Measurements from ENCODE around the gene FCRL2. TPM values are rescaled to one million over a fixed set of nuclear protein-coding genes. Genes with fewer than 3 reads are reported as not detected.

The FCRL2 gene
- total and polyA plus RNA-seq, 2 experiments from 2014 or later: not detected

GRCh38 chr1:157775101-157775870 lies 1.6 kb downstream of the FCRL2 start (continued):
- no peak for TF ChIP-seq EZH2phosphoT487 (IDR thresholded peaks at IDR 0.05; ENCODE audit: unreplicated experiment)

- H3K4me1 Mint-ChIP-seq: peaks cover 6% of the 10 kb centered on the region; the same call in 2 of the 3 replicates
- 0 out of 2 replicates have a peak overlapping the region, but pooled peaks have one; percentile 5 for H2AFZ ChIP-seq
- no peak for ATAC-seq
- peaks cover 5% of the 10 kb centered on the region for H3K27me3 Mint-ChIP-seq (ENCODE audit: insufficient read depth, low read depth, poor library complexity)
- H3K4me1 ChIP-seq (ENCODE audit: insufficient read depth): no peaks in the 10 kb centered on the region
- no peaks in the 10 kb centered on the region; the same call in 1 of the 2 replicates for H3K9me2 ChIP-seq (ENCODE audit: insufficient read depth)
- H3F3A ChIP-seq (replicated peaks; ENCODE audit: low read depth): no peaks in the 10 kb centered on the region
- H4K20me1 ChIP-seq (replicated peaks; ENCODE audit: insufficient read depth): no peaks in the 10 kb centered on the region
- no peak overlapping the region for H3K4me2 ChIP-seq
- H3K9me3 Mint-ChIP-seq: no peaks in the 10 kb centered on the region
- no peak overlapping the region for H3K27ac ChIP-seq (ENCODE audit: low read depth)
- no peaks in the 10 kb centered on the region for H3K36me3 ChIP-seq (ENCODE audit: insufficient read depth)
- H3K4me3 ChIP-seq: no peak overlapping the region
- H3K27ac Mint-ChIP-seq: no peak overlapping the region
- no peaks in the 10 kb centered on the region for H3K79me2 ChIP-seq (replicated peaks; ENCODE audit: insufficient read depth)
- H3K27me3 ChIP-seq (ENCODE audit: insufficient read depth): no peaks in the 10 kb centered on the region
- DNase-seq (ENCODE audit: low spot score): no peak
- no peaks in the 10 kb centered on the region for H3K36me3 Mint-ChIP-seq (ENCODE audit: low read depth)
- no peak overlapping the region for H3K4me3 Mint-ChIP-seq
- TF ChIP-seq EZH2 (IDR thresholded peaks at IDR 0.05; ENCODE audit: low read depth, unreplicated experiment) (no peak), REST (IDR thresholded peaks at IDR 0.05; ENCODE audit: unreplicated experiment) (no peak), STAT1 (IDR thresholded peaks at IDR 0.05; ENCODE audit: unreplicated experiment) (no peak), ZNF114 (CRISPR knock-in tag; IDR thresholded peaks at IDR 0.05) (no peak), POLR2AphosphoS5 (IDR thresholded peaks at IDR 0.05; ENCODE audit: low read depth) (no peak), EZH2phosphoT487 (IDR thresholded peaks at IDR 0.05; ENCODE audit: unreplicated experiment) (no peak), ZNF331 (CRISPR knock-in tag; IDR thresholded peaks at IDR 0.05; ENCODE audit: low read depth) (no peak), ETS1 (IDR thresholded peaks at IDR 0.05) (no peak), CREB1 (CRISPR knock-in tag; IDR thresholded peaks at IDR 0.05; ENCODE audit: low read depth) (no peak), JUNB (IDR thresholded peaks at IDR 0.05; ENCODE audit: unreplicated experiment) (no peak), CTCF (conservative IDR thresholded peaks at IDR 0.05; ENCODE audit: low read depth in 2 of 2) (no peak), NANOG (IDR thresholded peaks at IDR 0.05; ENCODE audit: borderline replicate concordance) (no peak)
These were observed 2.5 kb downstream of the FCRL2 start for GRCh38 chr1:157774412-157774811.

All from GM23338 (cell line).